ENCODE measurements around the gene DMBT1.

DMBT1 gene

DNA sequence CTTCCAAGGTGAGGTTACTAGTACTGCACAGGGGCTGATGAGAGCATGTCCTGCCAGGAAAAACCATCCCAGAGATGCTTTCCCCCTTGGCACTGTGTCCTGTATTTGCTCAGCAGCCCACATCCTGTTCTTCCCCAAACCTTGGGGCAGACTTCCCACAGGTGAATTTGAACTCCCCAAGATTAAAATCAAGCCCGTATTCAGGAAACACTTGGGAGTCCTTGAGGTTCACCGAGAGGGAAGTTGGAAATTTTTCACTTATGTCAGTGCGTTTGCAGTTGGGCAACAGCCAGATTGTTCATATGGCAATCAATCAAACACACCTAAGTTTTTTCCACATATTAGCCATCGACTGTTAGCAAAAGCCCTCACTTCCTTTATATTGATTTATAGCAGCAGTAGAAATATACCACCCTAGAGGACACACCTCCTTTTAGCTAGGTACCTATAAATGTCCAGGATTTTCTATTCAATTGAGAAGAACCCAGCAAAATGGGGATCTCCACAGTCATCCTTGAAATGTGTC is at the start of gene DMBT1:
Gene DMBT1 (plus strand): TSS at position 476 of the 526 bp plus-strand sequence. CDS start 17 bp downstream, at position 493.
- DNase-seq (ENCODE audit: low spot score), result no peak

DNA sequence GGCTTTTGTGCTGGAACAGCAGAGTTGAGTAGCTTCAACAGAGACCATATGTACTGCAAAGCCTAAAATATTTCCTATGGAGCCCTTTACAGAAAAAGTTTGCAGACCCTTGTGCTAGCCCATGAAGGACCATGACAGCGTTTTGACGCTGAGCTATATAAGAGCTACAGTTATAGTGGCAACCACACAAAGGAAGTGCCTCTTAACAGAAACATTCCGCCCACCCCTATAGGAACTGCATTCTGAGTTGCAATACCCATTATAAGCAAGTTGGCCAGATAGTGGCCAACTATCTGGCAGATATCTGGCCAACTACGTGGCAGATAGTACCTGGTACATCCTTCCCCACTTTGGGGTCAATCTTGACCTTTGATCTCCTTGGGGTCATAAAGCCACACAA is 47.5 kb upstream of the DMBT1 start:
- DNase-seq (ENCODE audit: low spot score), result no peak

DNA sequence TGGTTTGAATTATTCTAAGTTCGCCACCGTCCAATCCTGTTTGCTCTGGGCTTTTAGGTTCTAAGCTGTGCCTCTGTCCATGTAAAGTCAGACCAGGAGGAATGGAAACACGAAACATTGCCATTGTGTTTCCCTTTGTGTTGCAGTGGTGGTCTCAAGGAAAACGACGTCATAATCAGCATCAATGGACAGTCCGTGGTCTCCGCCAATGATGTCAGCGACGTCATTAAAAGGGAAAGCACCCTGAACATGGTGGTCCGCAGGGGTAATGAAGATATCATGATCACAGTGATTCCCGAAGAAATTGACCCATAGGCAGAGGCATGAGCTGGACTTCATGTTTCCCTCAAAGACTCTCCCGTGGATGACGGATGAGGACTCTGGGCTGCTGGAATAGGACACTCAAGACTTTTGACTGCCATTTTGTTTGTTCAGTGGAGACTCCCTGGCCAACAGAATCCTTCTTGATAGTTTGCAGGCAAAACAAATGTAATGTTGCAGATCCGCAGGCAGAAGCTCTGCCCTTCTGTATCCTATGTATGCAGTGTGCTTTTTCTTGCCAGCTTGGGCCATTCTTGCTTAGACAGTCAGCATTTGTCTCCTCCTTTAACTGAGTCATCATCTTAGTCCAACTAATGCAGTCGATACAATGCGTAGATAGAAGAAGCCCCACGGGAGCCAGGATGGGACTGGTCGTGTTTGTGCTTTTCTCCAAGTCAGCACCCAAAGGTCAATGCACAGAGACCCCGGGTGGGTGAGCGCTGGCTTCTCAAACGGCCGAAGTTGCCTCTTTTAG is 46.3 kb upstream of the DMBT1 start:
- no peak for DNase-seq (ENCODE audit: low spot score)

DNA sequence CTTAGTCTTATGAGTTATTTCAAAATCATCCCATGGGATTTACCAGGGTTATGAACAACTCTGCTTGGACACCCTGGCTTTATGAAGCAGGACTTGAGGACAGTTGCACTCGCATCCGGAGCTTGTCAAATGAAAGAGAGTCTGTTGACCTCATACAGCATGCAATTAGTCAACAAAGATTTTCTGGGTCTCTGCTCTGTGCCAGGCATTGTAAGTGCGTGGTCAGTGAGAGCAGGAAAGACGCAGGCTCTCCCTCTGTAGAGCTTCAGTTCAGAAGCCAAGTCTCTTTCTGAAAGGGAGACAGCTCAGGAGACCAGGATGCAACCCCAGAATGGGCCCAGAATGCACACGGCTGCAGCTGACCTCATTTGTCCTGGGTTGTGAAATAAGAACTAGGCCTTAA is 45.5 kb upstream of the DMBT1 start:
- no peak for DNase-seq (ENCODE audit: low spot score)

DNA sequence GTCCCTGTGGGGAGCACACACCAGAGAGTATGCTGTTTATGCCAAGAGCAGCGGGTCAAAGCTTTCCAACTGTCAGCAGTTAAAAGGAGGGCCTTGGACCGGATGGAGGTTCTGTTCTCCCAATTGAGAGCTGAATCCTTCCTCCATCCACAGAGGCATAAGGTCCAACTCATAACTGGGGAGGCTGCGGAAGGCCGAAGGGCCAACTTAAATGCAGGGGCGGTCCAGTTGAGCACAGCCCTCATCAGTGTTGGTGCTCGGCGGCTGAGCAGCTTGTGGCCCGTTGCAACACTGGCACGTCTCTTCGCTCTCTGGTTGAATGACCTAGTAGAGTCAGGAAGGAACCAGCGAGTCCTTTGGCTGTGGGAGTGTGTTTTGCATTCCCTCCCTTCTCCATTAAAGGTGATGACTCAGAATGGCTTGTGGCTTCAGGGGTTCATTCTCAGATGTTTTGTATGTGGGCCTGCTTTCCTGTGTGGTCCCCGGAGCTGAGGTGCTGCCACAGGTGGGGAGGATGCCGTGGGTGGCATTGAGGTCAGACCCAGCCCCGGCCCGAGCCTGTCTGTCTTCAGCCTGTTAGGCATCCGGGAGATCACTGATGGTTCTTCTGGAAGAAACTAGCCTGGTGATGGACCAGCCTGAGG is 44.8 kb upstream of the DMBT1 start:
- no peak for DNase-seq (ENCODE audit: low spot score)

DNA sequence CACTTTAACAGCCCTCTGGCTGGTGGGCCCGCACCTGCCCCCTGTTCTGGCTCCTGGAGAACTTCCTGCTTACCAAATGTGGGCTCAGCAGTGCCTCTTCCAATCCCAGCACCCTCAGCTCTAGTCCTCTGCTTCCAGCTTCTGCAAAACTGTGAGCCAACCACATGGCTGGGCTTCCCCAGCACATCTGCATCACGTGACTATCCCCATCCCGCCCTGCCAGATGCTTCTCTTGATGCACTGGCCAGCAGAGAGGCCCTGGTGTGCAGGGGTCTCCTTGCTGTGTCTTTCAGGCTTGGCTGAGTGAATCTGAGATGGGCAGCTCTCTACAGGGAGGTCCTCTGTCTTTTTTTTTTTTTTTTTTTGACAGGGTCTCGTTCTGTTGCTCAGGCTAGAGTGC is 43.8 kb upstream of the DMBT1 start:
- DNase-seq (ENCODE audit: low spot score), result no peak

DNA sequence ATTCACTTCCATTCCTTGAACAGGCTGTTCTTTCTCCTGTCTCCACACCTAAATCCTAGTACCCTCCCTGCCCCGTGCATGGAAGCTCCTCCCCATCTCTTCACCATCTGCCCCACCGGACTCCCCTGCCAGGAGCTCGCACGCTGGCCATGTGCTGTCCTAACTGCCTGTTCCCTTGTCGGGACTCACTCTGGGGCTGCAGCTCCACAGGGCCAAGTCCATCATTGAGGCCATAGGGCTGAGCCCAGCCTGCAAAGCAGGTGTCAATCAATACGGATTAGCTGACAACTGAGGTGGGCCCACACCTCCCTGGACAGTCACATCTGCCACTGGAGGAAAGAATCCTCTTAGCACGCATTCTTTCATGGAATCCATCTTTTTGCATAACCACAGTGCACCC is 41.4 kb upstream of the DMBT1 start:
- no peak for DNase-seq (ENCODE audit: low spot score)

DNA sequence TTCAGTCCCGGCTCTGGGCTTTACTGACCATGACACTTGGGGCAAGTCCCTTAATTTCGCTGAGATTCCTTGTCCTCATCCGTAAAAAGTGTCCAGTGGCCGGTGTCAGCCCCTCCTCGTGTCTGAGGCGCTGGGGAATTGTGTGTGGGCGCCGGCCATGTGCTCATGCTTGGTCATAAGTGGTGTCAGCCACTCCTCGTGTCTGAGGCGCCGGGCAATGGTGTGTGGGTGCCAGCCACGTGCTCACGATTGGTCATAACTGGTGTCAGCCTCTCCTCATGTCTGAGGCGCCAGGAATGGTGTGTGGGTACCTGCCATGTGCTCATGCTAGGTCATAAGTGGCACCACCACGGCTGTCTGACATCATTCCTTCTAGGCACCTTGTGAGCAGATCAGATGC is 40.7 kb upstream of the DMBT1 start:
- no peak for DNase-seq (ENCODE audit: low spot score)

DNA sequence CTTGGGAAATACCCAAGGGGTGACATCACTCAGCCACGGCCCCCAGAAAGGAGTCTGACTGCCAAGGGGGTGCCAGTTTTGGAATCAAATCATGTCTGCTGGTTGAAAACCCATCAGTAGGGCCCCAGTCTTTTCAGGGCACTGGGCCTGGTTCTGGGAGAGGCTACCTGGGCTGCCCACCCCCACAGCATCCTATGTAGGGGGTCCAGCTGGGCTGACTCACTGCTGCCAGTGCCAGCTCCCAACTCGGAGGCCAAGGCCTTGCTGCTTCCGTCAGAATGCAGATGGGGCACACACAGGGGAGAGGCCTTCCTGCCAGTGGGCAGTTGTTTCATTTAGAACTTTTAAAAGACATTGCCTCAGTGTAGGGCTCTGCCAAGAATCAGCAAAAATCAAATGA is 39.5 kb upstream of the DMBT1 start:
- DNase-seq (ENCODE audit: low spot score), result no peak

DNA sequence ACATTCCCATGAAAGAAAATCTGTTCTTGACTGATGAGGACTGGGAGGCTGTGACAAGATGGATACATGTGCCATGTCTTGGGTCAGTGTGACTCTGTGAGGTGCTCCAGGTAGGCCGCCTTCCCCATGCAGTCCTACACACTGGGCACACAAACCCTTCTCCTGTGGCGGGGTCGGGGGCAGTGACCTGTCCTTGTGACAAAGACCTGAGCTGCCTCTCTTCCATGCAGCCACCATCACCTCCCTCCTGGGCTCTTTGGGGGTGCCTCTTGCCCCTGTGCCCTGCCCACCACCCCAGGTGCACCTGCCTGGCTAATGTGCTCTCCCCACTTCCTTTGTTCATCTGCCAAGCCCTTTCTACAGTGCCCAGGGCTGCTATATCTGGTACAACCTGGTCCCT is 35.7 kb upstream of the DMBT1 start:
- DNase-seq (ENCODE audit: low spot score), result no peak

DNA sequence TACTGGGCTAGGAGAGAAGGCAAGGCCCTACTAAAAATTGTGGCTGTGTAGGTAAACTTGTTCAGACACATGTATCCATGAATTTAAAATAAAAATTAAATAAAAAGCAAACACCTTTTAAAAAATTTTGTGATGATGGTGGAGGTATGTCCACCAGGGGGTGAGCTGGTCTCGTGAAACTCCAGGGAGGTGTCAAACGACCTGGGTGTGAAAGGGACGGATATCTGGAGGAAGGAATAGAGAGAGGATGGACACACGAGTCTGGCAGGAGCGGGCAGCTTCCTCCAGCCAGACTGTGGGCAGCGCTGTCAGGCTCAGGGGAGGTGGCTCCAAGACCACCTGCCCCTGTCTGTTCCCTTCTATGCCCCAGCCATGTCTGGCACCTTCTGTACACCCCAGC is 34.8 kb upstream of the DMBT1 start:
- DNase-seq (ENCODE audit: low spot score), result no peak

DNA sequence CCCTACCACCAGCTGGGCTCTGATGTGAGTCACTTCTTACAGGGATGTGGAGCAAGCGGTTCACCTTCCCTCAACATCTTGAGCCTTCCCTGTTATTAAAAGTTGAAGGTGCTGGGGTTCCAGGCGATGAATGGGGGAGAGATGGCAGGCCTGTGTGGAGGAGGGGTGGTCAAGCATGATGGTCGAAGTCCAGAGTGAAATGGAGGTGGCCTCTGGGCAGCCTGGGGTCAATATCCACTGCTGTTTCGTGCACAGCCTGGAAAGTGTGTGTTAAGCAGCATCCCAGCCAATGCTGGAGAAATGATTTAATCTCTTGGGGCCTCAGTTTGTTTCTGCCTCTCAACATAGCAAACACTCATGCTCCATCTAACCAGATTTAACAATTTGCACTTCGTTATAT is 33.7 kb upstream of the DMBT1 start:
- no peak for DNase-seq (ENCODE audit: low spot score)

DNA sequence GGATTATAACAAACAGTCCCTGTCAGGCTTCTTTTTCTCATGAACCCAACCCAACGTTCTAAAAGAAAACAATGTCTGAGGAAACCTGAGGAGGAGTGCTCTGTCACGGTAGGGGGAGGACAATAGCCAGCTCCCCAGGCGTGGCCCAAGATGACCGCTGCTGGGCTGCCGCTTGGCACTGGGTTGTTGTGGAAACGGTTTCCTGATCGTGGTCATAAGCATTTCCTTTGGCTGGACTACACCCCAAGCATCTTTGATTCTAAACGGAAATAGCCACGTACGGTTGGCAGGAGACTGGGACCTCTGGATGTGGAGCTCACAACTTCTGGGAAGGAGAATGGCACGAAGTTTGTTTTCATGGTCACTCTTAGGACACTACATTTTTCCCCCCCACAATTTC is 30.4 kb upstream of the DMBT1 start:
- no peak for DNase-seq (ENCODE audit: low spot score)

DNA sequence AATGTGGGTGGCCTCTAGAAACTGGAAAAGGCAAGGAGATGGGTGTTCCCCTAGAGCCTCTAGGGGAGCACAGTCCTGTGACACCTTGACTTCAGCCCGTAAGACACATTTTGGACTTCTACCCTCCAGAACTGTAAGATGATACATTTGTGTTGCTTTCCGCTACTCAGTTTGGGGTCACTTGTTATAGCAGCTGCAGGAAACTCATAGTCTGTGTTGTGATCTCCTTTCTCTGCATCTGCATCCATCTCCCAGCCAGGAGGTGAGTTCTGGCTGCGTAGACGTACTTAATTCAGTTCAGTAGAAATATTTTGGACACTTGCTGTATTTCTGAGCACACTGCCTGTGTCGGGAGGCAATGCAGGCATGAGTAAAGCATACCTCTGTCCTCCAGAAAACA is 29.3 kb upstream of the DMBT1 start:
- DNase-seq (ENCODE audit: low spot score), result no peak

DNA sequence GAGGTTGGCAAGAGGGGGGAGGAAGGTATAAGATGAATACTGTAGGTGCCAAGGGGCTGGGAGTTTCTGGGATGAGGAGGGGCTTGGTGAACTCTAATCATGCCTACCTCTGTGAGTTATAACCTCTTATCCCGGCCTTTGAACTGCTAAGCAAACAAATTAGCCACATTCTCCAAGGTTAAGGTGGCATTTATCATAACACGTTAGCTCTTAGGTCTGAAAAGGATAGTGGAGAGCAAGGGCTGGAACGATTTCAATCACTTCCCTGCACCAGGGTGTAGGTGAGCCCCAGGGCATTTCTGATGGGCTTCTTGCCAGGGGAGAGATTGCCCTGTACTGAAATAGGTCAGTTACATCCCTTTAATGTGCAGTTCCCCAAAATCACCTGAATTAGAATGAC is 28.6 kb upstream of the DMBT1 start:
- no peak for DNase-seq (ENCODE audit: low spot score)

DNA sequence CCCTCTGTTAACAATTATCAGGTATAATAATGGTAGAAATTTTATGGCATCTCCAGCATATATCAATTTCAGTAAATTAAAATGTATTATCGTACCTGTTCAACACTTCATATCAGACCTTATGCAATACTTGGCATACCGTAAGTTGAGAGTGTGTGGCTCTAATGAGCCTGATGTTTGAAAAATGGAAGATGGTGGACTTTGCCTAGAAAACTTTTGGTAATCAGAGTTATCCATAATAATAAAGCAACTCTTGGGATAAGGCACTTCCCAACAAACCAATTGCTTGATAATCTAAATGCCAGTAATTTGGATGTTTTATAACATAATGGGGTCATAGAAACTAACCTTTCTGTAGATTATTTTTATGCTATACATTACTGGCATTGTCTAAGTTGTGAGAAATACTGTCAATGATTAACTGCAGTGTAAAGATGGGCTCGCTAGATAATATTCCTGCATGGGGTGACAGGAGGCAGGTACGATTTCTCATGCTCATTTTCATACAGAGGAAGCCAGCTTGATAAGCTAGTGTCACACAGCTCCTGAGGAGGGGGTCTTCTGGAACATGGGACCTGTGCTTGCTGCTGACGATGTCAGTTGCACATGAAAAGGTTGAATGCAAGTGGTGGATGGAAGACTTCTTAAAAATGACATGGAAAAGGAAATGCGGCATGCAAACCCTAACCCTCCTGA is 27.8 kb upstream of the DMBT1 start:
- DNase-seq (ENCODE audit: low spot score), result no peak

DNA sequence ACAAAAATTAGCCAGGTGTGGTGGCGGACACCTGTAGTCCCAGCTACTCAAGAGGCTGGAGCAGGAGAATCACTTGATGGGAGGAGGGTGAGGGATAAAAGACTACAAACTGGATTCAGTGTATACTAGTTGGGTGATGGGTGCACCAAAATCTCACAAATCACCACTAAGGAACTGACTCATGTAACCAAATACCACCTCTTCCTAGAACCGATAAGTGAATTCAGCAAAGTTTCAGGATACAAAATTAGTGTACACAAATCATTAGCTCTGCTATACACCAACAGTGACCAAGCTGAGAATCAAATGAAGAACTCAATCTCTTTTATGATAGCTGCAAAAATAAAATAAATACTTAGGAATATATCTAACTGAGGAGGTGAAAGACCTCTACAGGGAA is 23.0 kb upstream of the DMBT1 start:
- no peak for DNase-seq (ENCODE audit: low spot score)

DNA sequence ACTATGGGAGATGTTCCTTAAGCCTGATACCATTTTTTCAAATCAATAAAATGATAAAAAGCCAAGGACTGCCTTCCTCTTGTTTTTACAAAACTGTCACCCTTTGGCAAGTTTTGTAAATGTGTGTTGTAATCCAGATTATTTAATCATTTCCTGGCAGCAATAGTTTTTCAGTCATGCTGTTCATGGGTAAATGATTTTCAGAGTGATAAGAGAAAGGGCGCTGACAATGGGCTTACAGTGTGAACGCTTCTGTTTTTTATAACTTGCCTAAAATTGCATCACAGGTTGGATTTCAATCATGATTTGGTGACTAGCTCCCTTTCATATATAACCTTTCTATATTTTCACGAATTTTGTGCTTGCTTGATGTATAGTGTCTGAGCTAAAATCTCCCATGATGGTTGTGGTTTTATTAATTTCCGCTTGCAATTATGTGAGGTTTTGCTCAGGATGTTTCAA is 19.0 kb upstream of the DMBT1 start:
- no peak for DNase-seq (ENCODE audit: low spot score)

DNA sequence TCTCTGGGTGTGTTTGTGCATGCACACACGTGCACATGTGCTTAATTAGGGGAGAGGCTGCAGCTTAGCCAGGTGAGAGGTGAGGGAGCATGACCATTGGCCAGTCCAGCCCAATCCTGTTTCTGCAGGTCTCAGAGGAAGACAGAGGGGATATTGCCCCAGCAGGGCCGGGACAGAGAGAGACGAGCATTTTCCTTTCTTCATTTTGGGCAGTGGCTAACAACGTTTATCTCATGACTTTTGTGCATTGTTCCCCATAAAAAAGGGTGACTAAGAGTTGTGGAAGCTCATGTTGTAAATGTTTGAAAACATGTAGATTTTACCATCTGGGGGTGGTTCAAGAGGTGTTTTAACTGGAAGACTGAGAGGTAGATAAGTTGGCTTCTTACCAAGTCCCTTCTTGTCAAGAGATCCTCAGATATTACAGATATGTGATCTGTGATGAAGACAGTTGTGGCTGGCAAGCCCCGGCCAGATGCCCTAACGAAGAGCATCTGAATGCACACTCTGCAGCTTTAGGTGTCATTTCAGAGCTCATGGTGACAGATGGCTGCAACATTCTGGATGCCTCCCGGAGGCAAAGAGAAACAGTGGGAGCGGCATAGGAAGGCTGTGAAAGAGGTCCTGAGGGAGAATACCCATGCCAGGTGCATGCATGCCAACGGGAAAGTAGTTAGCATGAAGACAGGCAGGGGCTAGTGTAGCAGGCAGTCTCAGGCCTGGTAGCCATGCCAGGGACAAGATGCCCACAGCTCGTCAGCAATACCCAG is 16.7 kb upstream of the DMBT1 start:
- no peak for DNase-seq (ENCODE audit: low spot score)

DNA sequence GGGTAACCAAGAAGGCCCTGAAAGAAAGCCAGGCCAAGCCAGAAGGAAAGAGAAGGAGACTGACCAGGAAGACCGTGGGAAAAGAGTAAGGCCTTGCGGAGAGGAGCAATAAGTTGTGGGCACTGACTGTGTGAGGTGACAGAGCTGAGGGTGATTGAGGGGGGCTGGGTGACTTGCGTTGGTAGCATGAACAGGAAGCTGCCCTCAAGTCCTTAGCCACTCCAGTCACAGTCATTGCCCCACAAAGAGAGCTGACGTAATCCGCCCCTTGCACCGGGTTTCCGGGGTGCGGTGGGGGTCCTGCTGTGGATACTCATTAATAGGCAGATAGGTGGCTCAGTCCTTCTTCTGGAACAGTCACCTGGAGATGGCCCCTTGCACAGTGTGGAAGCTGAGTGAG is 16.1 kb upstream of the DMBT1 start:
- DNase-seq (ENCODE audit: low spot score), result no peak

DNA sequence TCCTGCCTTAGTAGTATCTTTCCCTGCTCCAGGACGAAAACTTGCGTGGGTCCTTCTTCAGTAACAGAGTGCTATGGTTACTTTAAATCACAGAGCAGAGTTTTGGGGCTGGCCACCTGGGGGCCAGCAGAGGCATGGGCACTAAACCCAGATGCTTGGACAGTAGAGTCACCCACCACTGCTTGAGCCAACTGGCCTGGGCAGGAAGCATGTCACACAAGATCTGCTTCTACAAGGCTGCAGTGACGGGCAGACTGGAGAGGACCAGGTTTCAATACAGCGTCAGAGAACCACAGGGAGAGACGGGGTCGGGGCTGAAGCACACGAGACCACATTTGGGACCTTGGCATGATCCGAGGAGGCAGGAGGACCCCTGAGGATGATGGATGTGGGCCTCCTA is 14.3 kb upstream of the DMBT1 start:
- no peak for DNase-seq (ENCODE audit: low spot score)

DNA sequence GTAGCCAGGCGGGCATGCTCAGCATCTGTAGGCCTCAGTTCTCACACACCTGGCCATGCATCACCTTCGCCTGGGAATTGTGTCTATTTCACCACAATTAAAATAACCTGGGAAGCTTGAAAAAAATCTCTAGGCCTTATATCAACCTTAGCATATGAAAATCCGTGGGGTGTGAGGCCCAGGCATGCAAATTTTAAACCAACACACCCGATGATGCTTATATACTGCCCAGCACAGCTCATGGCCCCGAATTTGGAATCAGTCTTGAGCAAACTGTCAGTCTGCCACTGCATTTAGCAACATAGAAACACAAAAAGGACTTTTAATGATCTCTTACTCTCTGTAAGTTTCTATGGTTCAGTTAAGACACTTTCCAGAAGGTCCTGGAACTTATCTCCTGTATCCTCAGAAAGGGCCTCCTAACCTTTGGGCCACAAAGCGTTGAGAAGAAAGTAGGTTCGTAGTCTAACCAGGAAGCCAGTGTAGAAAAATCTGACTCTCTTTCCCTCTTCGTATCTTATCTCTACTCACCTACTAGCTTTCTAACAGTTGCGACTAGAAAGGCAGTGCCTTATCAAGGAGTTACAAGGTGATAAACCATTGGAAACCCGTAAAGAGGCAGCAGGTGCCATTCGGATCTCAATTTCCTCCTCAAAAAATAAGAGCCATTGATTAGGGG is 12.0 kb upstream of the DMBT1 start:
- no peak for DNase-seq (ENCODE audit: low spot score)

Measured in kidney tubule cell (primary cell).